HG02981 (cell line): ENCODE data around the gene GRPEL1.

Experiments
- ATAC-seq: cut with Tn5 transposase; IDR thresholded peaks from one replicate; pipeline ENCODE4 v1.9.1; 2021; ENCODE audit warnings: mild to moderate bottlenecking, moderate library complexity; ENCODE audit not compliant: unreplicated experiment

GRPEL1 gene

DNA sequence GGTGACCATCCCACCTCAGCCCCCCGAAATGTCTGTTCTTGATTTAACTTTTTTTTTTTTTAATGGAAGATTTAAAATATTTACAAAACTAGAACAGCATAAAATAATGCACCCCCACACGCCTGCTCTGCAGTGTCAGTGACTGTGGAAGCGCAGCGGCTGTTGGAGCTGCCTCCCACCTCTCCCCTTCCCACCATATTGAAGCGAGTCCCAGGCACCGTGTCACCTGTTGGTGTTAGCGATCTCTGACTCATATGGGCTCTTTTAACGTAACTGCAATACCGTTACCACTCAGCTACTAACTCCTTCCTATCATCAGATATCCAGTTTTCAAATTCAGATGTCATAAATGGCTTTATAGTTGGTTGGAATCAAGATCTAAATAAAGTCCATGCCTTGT is 41.8 kb downstream of the GRPEL1 start:
- ATAC-seq = no peak

DNA sequence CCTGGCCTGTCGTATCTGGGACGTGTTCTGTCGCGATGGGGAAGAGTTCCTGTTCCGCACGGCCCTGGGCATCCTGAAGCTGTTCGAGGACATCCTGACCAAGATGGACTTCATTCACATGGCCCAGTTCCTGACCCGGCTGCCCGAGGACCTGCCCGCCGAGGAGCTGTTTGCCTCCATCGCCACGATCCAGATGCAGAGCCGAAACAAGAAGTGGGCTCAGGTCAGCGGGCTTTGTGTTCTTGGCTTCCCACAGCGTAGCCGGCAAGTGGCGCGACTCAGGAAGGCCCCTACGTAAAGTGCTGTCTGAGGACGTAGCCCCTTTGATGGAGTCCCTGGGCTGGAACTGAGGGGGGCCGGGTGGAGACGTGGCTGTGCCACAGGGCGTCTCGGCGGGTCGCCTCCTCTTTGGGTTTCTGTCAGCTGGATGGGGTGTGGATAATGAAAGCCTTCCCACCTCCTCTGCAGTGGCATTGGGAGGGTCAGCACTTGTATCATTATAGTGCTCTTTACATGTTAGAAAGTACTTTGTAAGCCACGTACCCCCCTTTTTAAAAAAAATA is 42.7 kb downstream of the GRPEL1 start:
- ATAC-seq = no peak

DNA sequence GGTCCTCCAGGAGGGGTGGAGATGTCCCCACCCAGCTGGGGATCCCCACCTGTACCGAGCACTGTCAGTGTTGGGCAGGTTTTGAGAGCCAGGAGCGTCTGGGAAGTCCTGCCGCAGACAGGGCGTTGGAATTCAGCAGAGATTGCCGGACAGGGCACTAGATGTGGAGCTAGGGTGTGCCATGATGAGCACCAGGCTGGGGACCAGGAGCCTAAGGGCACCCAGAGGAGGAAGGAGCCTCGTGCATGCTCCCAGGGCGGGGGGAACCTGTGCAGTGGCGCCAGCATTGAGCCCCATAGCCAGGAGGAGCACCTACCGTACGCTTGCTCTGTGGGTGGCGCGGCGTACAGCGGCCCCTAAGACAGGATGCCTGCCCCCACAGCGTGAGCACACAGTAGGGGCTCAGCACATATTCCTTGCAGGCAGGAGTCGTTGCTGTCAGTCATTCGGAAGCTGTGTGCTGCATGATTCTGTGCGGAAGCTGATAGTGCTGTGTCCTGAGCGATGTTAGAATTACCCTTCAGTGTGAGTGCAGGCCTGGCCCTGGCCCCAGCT is 43.5 kb downstream of the GRPEL1 start:
- ATAC-seq = no peak

GRCh38 chr4:7023901-7024300 is 44.0 kb downstream of the GRPEL1 start:
- no peak for ATAC-seq

GRCh38 chr4:7023486-7023885 is 44.4 kb downstream of the GRPEL1 start:
- no peak for ATAC-seq

GRCh38 chr4:7021930-7022664 is 45.8 kb downstream of the GRPEL1 start:
- no peak for ATAC-seq

GRCh38 chr4:7021355-7021754 is 46.5 kb downstream of the GRPEL1 start:
- no peak for ATAC-seq

DNA sequence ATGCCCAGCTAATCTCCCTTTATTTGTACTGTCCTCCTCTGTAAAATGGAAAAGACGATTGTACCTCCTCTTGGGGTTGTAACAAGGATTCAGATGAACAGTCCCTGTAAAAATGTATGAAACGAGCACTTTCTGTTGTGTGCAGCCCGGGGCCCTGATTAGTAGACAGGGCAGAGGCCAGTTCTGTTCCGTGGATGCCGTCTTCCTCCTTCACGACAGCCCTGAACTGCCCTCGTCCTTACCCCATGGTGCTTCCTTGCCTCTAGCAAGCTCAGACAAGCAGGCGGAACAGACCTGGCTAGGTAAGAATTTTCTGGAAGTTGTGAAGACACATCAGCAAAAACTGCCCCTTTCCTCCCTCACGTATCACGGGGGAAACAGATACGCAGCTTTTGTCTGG is 47.0 kb downstream of the GRPEL1 start:
- ATAC-seq = no peak

DNA sequence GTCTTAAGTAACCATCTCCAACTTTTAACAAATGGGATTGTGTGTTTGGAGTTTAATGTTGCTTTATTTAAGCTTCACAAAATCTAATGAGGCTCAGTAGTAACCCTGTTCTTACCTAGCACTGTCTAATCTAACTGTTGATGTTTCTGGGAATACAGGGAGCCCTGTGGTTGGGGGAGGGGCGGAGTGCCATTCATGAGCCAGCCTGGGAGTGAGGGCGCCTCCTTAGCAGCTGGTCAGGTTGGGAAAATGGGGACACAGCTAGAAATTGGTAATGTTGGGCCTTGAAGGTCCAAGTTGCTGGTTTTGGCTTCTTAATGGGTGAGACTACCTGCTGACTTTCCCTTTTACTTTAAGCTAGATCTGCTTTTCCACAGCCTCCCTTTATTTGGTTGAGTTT is 47.6 kb downstream of the GRPEL1 start:
- no peak for ATAC-seq

GRCh38 chr4:7019367-7019766 is 48.5 kb downstream of the GRPEL1 start:
- ATAC-seq = no peak

DNA sequence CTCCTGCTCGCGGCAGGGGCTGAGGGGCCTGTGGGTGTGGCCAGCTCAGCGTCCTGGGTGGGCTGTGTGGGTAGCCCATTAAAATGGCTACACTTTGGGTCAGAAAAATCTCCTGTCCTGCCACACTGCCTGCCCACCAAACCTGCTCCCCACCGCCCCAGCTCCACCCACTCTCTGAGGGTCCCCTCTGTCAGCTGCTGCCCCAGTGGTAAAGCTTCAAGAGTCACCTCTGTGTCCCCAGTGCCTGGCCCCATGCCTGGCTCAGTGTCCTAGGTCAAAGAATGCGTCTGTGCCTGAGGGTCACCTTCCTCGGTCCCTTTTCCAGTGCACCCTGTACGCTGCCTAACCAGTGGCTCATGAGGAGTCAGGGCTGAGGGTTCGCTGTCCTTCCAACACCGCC is 49.6 kb downstream of the GRPEL1 start:
- no peak for ATAC-seq

- no peak for ATAC-seq
Observed at GRCh38 chr4:7017446-7018048, 50.3 kb downstream of the GRPEL1 start.

- ATAC-seq = no peak
Observed at GRCh38 chr4:7016512-7016911, 51.4 kb downstream of the GRPEL1 start.

DNA sequence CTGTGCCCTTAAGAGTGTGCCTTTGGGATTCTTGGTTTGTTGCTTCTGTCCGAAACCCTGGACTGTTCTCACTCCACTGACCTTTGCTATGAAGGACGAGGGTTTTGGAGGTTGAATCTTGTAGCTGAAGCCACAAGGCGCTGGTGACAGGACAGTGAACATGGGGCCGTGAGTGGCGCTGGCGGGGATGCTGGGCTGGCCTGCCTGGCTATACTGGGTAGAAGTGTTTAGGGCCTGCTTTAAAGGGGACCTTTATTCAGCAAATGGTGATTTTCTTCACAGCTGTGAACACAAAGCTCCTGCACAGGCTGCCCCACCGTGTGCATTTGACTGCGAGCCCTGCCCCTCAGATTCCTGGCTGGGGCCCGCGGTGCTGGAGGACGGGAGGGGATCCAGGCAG is 51.8 kb downstream of the GRPEL1 start:
- no peak for ATAC-seq

GRCh38 chr4:7015383-7016035 is 52.4 kb downstream of the GRPEL1 start:
- no peak for ATAC-seq

DNA sequence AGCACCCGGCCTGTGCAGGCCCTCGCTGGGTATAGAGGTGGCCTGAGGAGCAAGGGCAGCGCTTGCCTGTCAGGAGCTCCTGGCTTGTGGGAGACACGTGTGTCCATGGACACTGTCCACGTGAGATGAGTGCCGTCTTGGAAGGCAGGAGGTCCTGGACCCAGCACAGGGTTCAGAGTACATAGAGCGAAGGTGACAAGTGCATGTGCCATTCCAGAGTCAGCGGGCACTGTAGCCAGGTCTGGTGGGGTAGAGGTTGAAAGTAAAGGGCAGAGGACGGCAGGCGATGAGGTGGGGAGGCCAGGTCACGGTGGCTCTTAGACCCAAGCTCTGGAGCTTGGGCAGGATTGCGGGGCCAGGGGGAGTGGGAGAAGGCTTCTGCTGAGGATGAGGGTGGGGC is 53.0 kb downstream of the GRPEL1 start:
- no peak for ATAC-seq

DNA sequence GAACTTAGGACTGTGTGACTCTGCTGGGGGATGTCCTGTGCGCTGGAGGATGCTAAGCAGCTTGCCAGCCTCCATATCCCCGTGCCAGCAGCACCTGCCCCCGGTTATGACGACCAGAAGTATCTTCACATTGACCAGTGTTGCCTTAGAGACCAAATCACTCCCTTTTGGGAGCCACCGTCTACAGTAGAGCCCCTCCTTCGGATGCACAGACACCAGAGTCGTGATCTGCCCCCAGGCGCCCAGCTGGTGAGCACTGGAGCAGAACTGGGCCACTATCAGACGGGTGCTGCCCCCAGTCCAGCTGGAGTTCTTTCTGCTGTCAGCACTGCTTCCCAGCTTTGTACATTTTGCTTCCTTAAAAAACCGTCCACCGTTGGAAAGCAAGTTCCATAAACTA is 54.7 kb downstream of the GRPEL1 start:
- no peak for ATAC-seq

GRCh38 chr4:7009564-7009963 is 58.3 kb downstream of the GRPEL1 start:
- no peak for ATAC-seq
